GM12878 (cell line): ENCODE data around the gene PLEKHH1. TPM values are rescaled to one million over a fixed set of nuclear protein-coding genes. Genes with fewer than 3 reads are reported as not detected.

Source experiments
- ATAC-seq: fragments of 200-7000 bp; cut with Tn5 transposase; 3 replicates; pipeline ENCODE4 v1.9.1; 2020; ENCODE audit warnings: mild to moderate bottlenecking, moderate library complexity
- BruUV-seq: library from RNA; stranded (reverse); fragments of 400-500 nt; replicated peaks from 2 replicates; lab custom pipeline; 2021; lab: Mats Ljungman, UMichigan
- CTCF ChIA-PET: fragments of 300-600 bp; sonication (Branson Sonifier 250); formaldehyde crosslinking; extraction: SDS; loops from one replicate; lab custom pipeline; 2021; ENCODE audit warnings: inconsistent platforms; lab: Yijun Ruan, JAX
- POLR2A ChIA-PET: fragments of 350-600 bp; formaldehyde crosslinking; extraction: SDS; loops from one replicate; lab custom pipeline; 2021; ENCODE audit warnings: inconsistent platforms; lab: Charles Lee
- RAD21 ChIA-PET: fragments of 300-600 bp; sonication (Branson Sonifier 250); formaldehyde crosslinking; loops from one replicate; lab custom pipeline; 2023; ENCODE audit warnings: antibody characterized with exemption; ENCODE audit not compliant: unreplicated experiment; lab: Charles Lee
- SMC1A ChIA-PET: fragments of 300-600 bp; sonication (Branson Sonifier 250); formaldehyde crosslinking; loops from one replicate; lab custom pipeline; 2023; ENCODE audit not compliant: unreplicated experiment, uncharacterized antibody; lab: Charles Lee
- DNase-seq: peaks from one replicate; pipeline ENCODE4 v3.0.0-alpha.2; 2011; ENCODE audit warnings: low read depth, low spot score
- FAIRE-seq: peaks from 3 replicates; lab custom pipeline; 2011; peaks lifted over from hg19 to GRCh38; lab: Jason Lieb, UNC
- H2AFZ ChIP-seq: 2 replicates; pipeline ENCODE4 v1.6.0; 2011; ENCODE audit warnings: low read depth, low read length, control low read depth; ENCODE audit not compliant: control insufficient read depth
- H3K27ac ChIP-seq: 2 replicates; pipeline ENCODE4 v1.5.1; 2011; ENCODE audit warnings: control low read depth; ENCODE audit not compliant: control insufficient read depth, insufficient read depth
- H3K27me3 ChIP-seq, 2 experiments: replicated peaks in 1 of 2; 2 replicates each; pipeline versions ENCODE4 v1.6.0 to v1.6.1; 2011; ENCODE audit warnings: low read length in 1 of 2; ENCODE audit not compliant: control insufficient read depth in 2 of 2, insufficient read depth in 2 of 2
- H3K36me3 ChIP-seq, 2 experiments: 2 replicates each; pipeline ENCODE4 v1.5.1; 2011; ENCODE audit warnings: low read length in 1 of 2; ENCODE audit not compliant: control insufficient read depth in 2 of 2, insufficient read depth in 2 of 2
- H3K4me1 ChIP-seq: 2 replicates; pipeline ENCODE4 v1.6.1; 2011; ENCODE audit warnings: mild to moderate bottlenecking, low read length, moderate library complexity, mixed read lengths; ENCODE audit not compliant: control insufficient read depth, insufficient read depth
- H3K4me2 ChIP-seq: 2 replicates; pipeline ENCODE4 v1.6.0; 2011; ENCODE audit warnings: control low read depth; ENCODE audit not compliant: control insufficient read depth, insufficient read depth
- H3K4me3 ChIP-seq: fragments of 200-600 bp; sonication (generic); 2 replicates; pipeline ENCODE4 v1.5.1; 2016
- H3K79me2 ChIP-seq: 2 replicates; pipeline ENCODE4 v1.6.0; 2011; ENCODE audit warnings: low read length; ENCODE audit not compliant: control insufficient read depth, insufficient read depth
- H3K9ac ChIP-seq: 2 replicates; pipeline ENCODE4 v1.8.0; 2011; ENCODE audit warnings: low read length, control low read depth, mixed read lengths; ENCODE audit not compliant: control insufficient read depth, insufficient read depth
- H3K9me3 ChIP-seq: replicated peaks from 3 replicates; pipeline ENCODE4 v1.5.1; 2011; ENCODE audit warnings: mild to moderate bottlenecking, low read length; ENCODE audit not compliant: control insufficient read depth, insufficient read depth
- H4K20me1 ChIP-seq: 2 replicates; pipeline ENCODE4 v1.6.0; 2011; ENCODE audit not compliant: control insufficient read depth, insufficient read depth
- ATF7 ChIP-seq: fragments of 450-650 bp; IDR thresholded peaks from 2 replicates; pipeline ENCODE4 v1.6.1; 2016; ENCODE audit warnings: low read depth, mild to moderate bottlenecking
- CEBPB ChIP-seq, 2 experiments: fragments of 150-350 bp in 1 of 2; IDR thresholded peaks; 2 replicates each; pipeline ENCODE4 v1.6.1; 2012 to 2014; ENCODE audit warnings: low read depth in 2 of 2, low read length in 2 of 2, borderline replicate concordance in 1 of 2, inconsistent platforms in 1 of 2
- CHD4 ChIP-seq: fragments of 200-600 bp; sonication (generic); IDR thresholded peaks from 2 replicates; pipeline ENCODE4 v1.6.1; 2016; ENCODE audit warnings: mild to moderate bottlenecking
- CREB1 ChIP-seq: IDR thresholded peaks from 2 replicates; pipeline ENCODE4 v1.6.1; 2012; ENCODE audit warnings: low read depth, mild to moderate bottlenecking, inconsistent platforms
- CREM ChIP-seq: IDR thresholded peaks from 2 replicates; pipeline ENCODE4 v1.6.1; 2014; ENCODE audit warnings: antibody characterized with exemption, low read depth
- CTCF ChIP-seq, 3 experiments: IDR thresholded peaks in 2 of 3; conservative IDR thresholded peaks in 1 of 3; 2 replicates each; pipeline ENCODE4 v1.5.1; 2011; ENCODE audit warnings: low read depth in 3 of 3, low read length in 3 of 3, mild to moderate bottlenecking in 3 of 3, control low read depth in 2 of 3, moderate library complexity in 2 of 3, inconsistent platforms in 1 of 3, mixed read lengths in 1 of 3; ENCODE audit not compliant: control insufficient read depth in 2 of 3, insufficient read depth in 1 of 3; ENCODE audit errors: extremely low read depth in 1 of 3
- E4F1 ChIP-seq: fragments of 450-650 bp; IDR thresholded peaks from 2 replicates; pipeline ENCODE4 v1.6.1; 2018; ENCODE audit warnings: borderline replicate concordance, mild to moderate bottlenecking; ENCODE audit not compliant: partially characterized antibody
- EZH2 ChIP-seq: IDR thresholded peaks from 2 replicates; pipeline ENCODE4 v1.6.1; 2012; ENCODE audit warnings: low read depth, mild to moderate bottlenecking, control low read depth, inconsistent platforms, low read length, borderline replicate concordance; ENCODE audit not compliant: control insufficient read depth
- IKZF1 ChIP-seq: fragments of 450-650 bp; conservative IDR thresholded peaks from 2 replicates; pipeline ENCODE4 v1.6.1; 2017; ENCODE audit warnings: antibody characterized with exemption, mild to moderate bottlenecking
- JUNB ChIP-seq: IDR thresholded peaks from 2 replicates; pipeline ENCODE4 v1.6.1; 2016; ENCODE audit warnings: antibody characterized with exemption, mild to moderate bottlenecking
- KAT2A ChIP-seq: conservative IDR thresholded peaks from 2 replicates; pipeline ENCODE4 v1.6.1; 2011; ENCODE audit warnings: low read depth, low read length; ENCODE audit not compliant: control insufficient read depth
- MYB ChIP-seq: fragments of 150-350 bp; IDR thresholded peaks from 2 replicates; pipeline ENCODE4 v1.6.1; 2014; ENCODE audit warnings: mild to moderate bottlenecking, low read depth, low read length, borderline replicate concordance
- NR2F1 ChIP-seq: fragments of 450-650 bp; conservative IDR thresholded peaks from 2 replicates; pipeline ENCODE4 v1.6.1; 2017; ENCODE audit warnings: mild to moderate bottlenecking
- SIN3A ChIP-seq: IDR thresholded peaks from 2 replicates; pipeline ENCODE4 v1.6.1; 2012; ENCODE audit warnings: low read depth, low read length, improper control_type of control experiment
- SIX5 ChIP-seq: IDR thresholded peaks from 2 replicates; pipeline ENCODE4 v1.6.1; 2011; ENCODE audit warnings: mild to moderate bottlenecking, low read depth, low read length, moderate library complexity; ENCODE audit not compliant: severe bottlenecking
- TAF1 ChIP-seq: IDR thresholded peaks from 2 replicates; pipeline ENCODE4 v1.6.1; 2011; ENCODE audit warnings: mild to moderate bottlenecking, low read depth, low read length, borderline replicate concordance
- USF2 ChIP-seq: IDR thresholded peaks from 2 replicates; pipeline ENCODE4 v1.6.1; 2011; ENCODE audit warnings: low read depth, low read length, improper control_type of control experiment, borderline replicate concordance
- ZNF274 ChIP-seq: IDR thresholded peaks from one replicate; pipeline ENCODE4 v1.8.0; 2011; ENCODE audit not compliant: insufficient read length, insufficient read depth
- WGBS: methylation state at CpG from one replicate; pipeline ENCODE4 v1.1.6; 2016; ENCODE audit warnings: low lambda C conversion rate; ENCODE audit not compliant: insufficient replicate concordance, insufficient coverage; ENCODE audit errors: missing lambda C conversion rate; 5-methylcytosine and 5-hydroxymethylcytosine counted together
- in situ Hi-C: fragments of 300-500 bp; cut with MboI; formaldehyde crosslinking; loops from 9 replicates; pipeline ENCODE4 v1.14.3; 2018; ENCODE audit warnings: mixed read lengths
- intact Hi-C: fragments of 100-400 bp; cut with micrococcal nuclease; formaldehyde crosslinking; loops from one replicate; pipeline ENCODE4 v1.14.2; 2022; ENCODE audit not compliant: unreplicated experiment
- polyA plus RNA-seq, 11 experiments: library from polyadenylated mRNA; depleted of rRNA in 4 of 11; unstranded in 6 of 11; stranded (reverse) in 5 of 11; fragments of >200 nt; fragmentation: Nextera tagmentation in 4 of 11; fragmentation: Illumina TruSeq in 1 of 11; extraction: Ambion mirVana in 4 of 11; extraction: Trizol in 1 of 11; gene quantifications; 1 replicate in 1 of 11; 2 replicates in 10 of 11; pipeline versions ENCODE4 v1.2.1 to v1.2.3, GENCODE V29; 2011 to 2016; ENCODE audit warnings: inconsistent platforms in 2 of 11, missing spikeins in 2 of 11, low read depth in 1 of 11
- total RNA-seq, 4 experiments: library from RNA; depleted of rRNA in 3 of 4; stranded (reverse); fragments of >200 nt in 3 of 4; fragmentation: Illumina TruSeq in 1 of 4; extraction: Trizol in 1 of 4; gene quantifications; 2 replicates each; pipeline versions ENCODE4 v1.2.1 to v1.2.3, GENCODE V29; 2013 to 2021

PLEKHH1 gene
- total and polyA plus RNA-seq, 10 of the 15 experiments (the other 5 are each of a cell fraction or from before 2014, with no cell fraction given) = 0.11 to 0.95 (median 0.41) TPM

GRCh38 chr14:67619446-67620216 is 86.5 kb downstream of the PLEKHH1 start, which contains the start of gene ARG2:
TSS of gene ARG2 (plus strand) at chr14:67619920. CDS start at chr14:67619978, 58 bp downstream.
- H3K79me2 ChIP-seq = no peaks in the 10 kb centered on the region
- WGBS = under 1% methylated on average over 60 of the region's 62 CpGs
- CTCF ChIA-PET = interaction anchor here (0.7 to 4.0 kb wide), 43 partner anchors 9 to 1197 kb away, joined by 3 to 179 read pairs (median 6); partner anchors contain the start of genes ATP6V1D, EIF2S1, PIGH and RDH11
- no peak for TF ChIP-seq CEBPB (IDR thresholded peaks at IDR 0.05; ENCODE audit: borderline replicate concordance in 1 of 2, low read depth in 2 of 2, low read length in 2 of 2)
- peak; percentile 99 for TF ChIP-seq ATF7
- TF ChIP-seq ZNF274 = no peak
- no peak for TF ChIP-seq E4F1
- TF ChIP-seq CTCF (IDR thresholded peaks at IDR 0.05 in 2 of 3, conservative IDR thresholded peaks at IDR 0.05 in 1 of 3; ENCODE audit: control insufficient read depth in 2 of 3, extremely low read depth in 1 of 3, insufficient read depth in 1 of 3, low read depth in 3 of 3, low read length in 3 of 3) = peak in 1 of 3 experiments; percentile 32; a peak in 1 of 6 replicates
- TF ChIP-seq MYB = no peak
- no peak for TF ChIP-seq CHD4
- no peak for TF ChIP-seq USF2
- TF ChIP-seq KAT2A = no peak
- 0 out of 2 replicates have a peak, but pooled peaks have one; percentile 16 for TF ChIP-seq NR2F1
- no peak for TF ChIP-seq SIX5
- TF ChIP-seq CREB1 = peak; percentile 93
- TF ChIP-seq CREM = peak; percentile 88
- no peak for TF ChIP-seq JUNB
- TF ChIP-seq TAF1 = no peak
- peak; percentile 58 for TF ChIP-seq IKZF1
- no peak for TF ChIP-seq EZH2
- no peak for TF ChIP-seq SIN3A

More at GRCh38 chr14:67619446-67620216, 86.5 kb downstream of the PLEKHH1 start, which contains the start of gene ARG2:
- Histone ChIP-seq H3K9me3 (no peaks in the 10 kb centered on the region), H3K9ac (peak within 1 kb of the TSS; percentile 28; the same call in 1 of the 2 replicates), H3K4me3 (peak within 1 kb of the TSS; percentile 82), H3K36me3 (no peaks in the 10 kb centered on the region), H4K20me1 (no peaks in the 10 kb centered on the region), H3K27me3 (no peaks in the 10 kb centered on the region), H3K4me2 (peak within 1 kb of the TSS; percentile 96), H3K27ac (no peak within 1 kb of the TSS), H3K4me1 (peaks cover 5% of the 10 kb centered on the region; the same call in 1 of the 2 replicates), H2AFZ (peak within 1 kb of the TSS; percentile 94)
- FAIRE-seq (peak; percentile 89), ATAC-seq (peak; percentile 97), DNase-seq (peak; percentile 65)
- intact Hi-C loops (no loop called here), in situ Hi-C loops (loop anchor here (5.0 kb wide), 1 partner anchor 83 kb away; the partner anchor contains the start of gene RDH12)
- SMC1A ChIA-PET = interaction anchor here (0.6 to 10.5 kb wide), 33 partner anchors 11 to 260 kb away, joined by 3 to 151 read pairs (median 5); partner anchors contain the start of genes ATP6V1D, PIGH, RDH11 and RDH12
- POLR2A ChIA-PET = interaction anchor here (0.8 to 2.7 kb wide), 8 partner anchors 12 to 91 kb away, joined by 3 to 9 read pairs (median 4); partner anchors contain the start of genes PIGH and RDH11
- no TSS peak for BruUV-seq
- RAD21 ChIA-PET = interaction anchor here (0.7 to 5.5 kb wide), 28 partner anchors 15 to 1260 kb away, joined by 3 to 99 read pairs (median 4); partner anchors contain the start of genes PIGH, RDH11 and RDH12
